Muscle of arm (tissue), 12 donors: ENCODE results near the gene IRF7. TPM values are rescaled to one million over a fixed set of nuclear protein-coding genes. Genes with fewer than 3 reads are reported as not detected.

Experiments used
- DNase-seq: peaks from one replicate; pipeline ENCODE4 v3.0.0-alpha.2; 2013
- polyA plus RNA-seq, 12 donors: library from polyadenylated mRNA; unstranded; fragments of 120-200 nt; gene quantifications; one replicate each; pipeline ENCODE4 v1.2.1, GENCODE V29; 2013; ENCODE audit not compliant: insufficient read length in 12 of 12

Gene IRF7
- polyA plus RNA-seq, 12 donors: 6.6 to 15.3 (median 9.9) TPM; not detected in 1

DNA sequence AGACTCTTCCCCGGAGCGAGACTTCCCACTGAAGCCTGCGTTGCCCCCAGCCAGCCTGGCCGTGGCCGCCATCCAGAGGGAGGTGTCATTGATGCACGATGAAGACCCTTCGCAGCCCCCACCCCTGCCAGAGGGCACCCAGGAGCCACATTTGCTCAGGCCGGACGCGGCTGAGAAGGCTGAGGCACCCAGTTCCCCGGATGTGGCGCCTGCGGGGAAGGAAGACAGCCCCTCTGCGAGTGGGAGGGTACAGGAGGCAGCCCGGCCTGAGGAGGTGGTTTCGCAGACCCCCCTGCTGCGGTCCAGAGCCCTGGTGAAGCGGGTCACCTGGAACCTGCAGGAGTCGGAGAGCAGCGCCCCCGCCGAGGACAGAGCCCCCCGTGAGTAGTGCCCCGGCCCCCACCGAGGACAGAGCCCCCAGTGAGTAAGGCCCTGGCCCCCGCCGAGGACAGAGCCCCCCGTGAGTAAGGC is 6.4 kb downstream of the IRF7 start:
- DNase-seq: no peak

DNA sequence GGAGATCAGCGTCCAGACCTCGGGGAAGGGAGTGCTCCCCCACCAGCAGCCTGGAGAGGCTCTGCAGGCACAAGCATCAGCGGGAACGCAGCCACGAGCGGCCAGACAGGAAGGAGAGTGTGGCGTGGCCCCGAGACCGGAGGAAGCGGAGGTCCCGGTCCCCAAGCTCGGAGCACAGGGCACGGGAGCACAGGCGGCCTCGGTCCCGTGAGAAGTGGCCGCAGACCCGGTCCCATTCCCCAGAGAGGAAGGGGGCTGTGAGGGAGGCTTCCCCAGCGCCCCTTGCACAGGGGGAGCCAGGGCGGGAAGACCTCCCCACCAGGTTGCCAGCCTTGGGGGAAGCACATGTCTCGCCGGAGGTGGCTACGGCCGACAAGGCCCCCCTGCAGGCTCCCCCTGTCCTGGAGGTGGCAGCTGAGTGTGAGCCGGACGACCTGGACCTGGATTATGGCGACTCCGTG is 6.9 kb downstream of the IRF7 start:
- DNase-seq: no peak

DNA sequence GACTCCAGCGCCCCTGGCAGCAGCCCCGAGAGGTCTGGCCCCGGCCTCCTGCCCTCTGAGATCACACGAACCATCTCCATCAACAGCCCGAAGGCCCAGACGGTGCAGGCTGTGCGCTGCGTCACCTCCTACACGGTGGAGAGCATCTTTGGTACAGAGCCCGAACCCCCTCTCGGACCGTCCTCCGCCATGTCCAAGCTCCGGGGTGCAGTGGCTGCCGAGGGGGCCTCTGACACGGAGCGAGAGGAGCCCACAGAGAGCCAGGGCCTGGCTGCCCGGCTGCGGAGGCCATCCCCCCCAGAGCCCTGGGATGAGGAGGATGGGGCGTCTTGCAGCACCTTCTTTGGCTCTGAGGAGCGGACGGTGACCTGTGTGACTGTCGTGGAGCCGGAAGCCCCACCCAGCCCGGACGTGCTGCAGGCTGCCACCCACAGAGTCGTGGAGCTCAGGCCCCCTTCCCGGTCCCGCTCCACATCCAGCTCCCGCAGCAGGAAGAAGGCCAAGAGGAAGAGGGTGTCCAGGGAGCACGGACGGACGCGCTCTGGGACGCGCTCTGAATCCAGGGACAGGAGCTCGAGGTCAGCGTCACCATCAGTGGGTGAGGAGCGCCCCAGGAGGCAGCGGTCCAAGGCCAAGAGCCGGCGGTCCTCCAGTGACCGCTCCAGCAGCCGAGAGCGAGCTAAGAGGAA is 7.6 kb downstream of the IRF7 start:
- no peak for DNase-seq

DNA sequence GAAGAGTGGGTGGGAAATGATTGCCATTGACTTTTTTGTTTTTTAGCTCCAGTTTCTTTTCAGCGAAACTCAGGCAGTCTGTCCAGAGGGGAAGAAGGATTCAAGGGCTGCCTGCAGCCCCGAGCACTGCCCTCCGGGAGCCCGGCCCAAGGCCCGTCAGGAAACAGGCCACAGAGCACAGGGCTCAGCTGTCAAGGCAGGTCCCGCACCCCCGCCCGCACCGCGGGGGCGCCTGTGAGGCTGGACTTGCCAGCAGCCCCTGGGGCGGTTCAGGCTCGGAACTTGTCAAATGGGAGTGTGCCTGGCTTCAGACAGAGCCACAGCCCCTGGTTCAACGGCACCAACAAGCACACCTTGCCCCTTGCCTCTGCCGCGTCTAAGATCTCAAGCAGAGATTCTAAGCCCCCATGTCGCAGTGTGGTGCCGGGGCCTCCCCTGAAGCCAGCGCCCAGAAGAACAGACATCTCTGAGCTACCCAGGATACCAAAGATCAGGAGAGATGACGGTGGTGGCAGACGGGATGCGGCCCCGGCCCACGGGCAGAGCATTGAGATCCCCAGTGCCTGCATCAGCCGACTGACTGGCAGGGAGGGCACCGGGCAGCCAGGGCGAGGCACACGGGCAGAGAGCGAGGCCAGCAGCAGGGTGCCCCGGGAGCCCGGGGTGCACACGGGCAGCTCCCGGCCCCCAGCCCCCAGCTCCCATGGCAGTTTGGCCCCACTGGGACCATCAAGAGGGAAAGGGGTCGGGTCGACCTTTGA is 8.6 kb downstream of the IRF7 start:
- no peak for DNase-seq

DNA sequence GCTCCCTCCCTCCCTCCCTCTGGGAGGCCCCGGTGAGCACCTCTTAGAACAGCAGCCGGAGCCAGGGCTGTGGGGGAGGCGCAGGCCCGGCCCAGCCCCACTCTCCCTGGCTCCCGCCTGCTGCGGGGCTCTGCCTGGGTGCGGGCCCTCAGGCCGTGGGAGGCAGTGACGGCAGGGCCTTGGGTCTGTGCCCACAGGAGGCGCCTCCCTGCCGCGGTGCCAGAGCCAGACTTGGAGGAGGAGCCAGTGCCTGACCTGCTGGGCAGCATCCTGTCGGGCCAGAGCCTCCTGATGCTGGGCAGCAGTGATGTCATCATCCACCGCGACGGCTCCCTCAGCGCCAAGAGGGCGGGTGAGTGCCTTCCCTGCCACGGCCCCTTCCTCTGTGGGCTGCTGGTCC is 9.5 kb downstream of the IRF7 start:
- DNase-seq: no peak

DNA sequence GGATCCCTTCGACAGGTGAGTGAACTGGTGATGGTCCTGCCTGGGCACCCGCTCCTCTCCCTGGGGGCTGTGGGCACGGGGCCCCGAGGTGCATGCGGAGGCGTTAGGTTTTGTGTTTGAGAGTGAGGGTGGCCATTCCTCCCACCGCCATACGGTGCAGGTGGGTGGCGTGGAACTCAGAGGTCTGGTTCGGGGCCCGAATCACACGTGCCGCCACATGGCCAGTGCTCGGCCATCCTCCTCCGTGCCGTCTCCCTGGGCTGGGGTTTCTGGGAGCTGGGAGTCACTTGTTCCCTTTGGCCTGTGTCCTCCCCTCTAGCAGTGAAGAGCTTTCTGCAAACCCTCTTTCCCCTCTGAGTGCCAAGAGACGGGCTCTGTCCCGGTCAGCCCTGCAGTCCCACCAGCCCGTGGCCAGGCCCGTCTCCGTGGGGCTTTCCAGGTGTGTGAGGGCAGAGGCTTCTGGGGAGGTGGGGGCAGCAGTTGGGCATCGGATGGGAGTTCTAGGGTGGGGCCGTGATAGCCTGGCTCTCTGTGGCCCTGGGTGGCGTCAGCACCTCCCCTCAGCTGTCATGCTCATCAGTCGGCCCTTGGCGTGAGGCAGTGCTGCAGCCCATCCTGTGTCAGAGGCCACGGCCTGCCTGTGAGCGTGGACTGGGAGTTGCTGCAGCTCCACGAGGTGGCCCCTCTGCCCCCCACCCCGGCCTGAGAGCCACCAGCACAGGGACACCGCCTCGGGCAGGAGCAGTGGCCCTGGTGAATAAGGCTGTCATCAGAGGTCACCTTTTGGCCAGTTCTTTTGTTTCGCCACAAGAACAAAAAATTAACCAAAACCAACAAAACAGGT is 10.2 kb downstream of the IRF7 start:
- DNase-seq: no peak

DNA sequence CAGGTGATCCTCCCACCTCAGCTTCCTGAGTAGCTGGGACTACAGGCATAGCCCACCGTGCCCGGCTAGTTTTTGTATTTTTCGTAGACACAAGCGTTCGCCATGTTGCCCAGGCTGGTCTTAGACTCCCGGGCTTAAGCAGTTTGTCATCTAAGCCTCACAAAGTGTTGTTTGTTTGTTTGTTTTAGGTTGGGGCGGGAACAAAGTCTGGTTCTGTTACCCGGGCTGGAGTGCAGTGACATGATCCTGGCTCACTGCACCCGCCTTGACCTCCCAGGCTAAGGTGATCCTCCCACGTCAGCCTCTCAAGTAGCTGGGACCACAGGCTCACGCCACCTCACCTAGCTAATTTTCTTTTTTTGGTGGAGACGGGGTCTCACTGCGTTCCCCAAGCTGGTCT is 12.6 kb downstream of the IRF7 start:
- no peak for DNase-seq

DNA sequence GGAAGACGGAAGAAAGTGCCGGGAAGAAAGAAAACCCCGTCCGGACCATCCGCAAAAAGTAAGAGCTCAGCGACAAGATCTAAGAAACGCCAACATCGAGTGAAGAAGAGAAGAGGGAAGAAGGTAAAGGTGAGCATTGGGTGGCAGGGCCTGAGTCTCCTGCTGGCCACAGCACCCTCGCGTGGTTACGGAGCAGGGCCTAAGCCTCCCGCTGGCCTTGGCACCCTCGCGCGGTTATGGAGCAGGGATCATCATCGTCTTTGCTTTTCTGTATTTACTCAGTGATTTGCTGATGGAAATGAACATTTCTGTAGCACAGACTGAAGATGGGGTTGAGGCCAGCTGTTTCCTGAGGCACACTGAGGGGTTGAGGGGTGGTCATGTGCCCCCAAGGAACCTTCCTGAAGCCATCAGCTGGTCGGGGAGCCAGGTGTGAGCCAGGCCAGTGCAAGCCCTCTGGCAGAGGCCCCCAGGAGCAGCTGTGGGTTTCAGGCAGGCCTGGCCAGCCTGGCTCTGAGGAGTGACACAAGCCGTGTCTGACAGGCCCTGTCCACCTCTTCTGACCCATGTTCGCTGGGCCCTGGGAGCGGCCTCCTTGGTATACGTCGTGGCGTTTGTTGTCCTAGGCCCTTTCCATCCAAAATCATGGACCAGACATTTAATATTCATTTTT is 14.0 kb downstream of the IRF7 start:
- DNase-seq: no peak

DNA sequence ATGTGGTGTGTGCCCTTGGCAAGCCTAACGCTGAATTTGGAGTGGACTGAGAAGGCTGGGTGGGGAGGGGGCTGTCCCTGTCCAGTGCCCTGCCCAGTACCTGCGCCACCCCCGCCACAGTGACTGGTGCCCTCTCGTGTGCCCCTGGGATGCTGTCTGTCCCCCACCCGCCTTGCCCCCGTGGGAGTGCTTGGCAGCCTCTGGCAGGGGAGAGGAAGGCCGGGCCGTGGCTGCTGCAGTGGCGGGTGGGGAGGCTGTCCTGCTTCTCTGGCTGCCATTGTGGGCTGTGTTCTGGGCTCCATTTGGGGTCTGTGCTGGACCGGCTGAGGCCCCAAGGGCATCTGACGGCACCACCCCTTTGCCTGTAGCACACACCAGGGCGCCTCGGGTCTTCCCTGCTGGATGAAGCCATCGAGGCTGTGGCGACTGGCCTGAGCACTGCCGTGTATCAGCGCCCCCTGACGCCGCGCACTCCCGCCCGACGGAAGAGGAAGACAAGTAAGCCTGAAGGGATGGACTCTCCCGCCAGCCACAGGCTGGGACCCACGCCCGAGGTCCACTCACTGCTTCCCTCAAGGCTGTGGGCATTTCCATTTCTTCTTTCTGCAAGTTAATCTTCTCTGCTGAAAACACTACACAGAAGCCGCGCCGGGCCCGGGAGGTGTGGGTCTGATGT is 17.6 kb downstream of the IRF7 start:
- DNase-seq: no peak

DNA sequence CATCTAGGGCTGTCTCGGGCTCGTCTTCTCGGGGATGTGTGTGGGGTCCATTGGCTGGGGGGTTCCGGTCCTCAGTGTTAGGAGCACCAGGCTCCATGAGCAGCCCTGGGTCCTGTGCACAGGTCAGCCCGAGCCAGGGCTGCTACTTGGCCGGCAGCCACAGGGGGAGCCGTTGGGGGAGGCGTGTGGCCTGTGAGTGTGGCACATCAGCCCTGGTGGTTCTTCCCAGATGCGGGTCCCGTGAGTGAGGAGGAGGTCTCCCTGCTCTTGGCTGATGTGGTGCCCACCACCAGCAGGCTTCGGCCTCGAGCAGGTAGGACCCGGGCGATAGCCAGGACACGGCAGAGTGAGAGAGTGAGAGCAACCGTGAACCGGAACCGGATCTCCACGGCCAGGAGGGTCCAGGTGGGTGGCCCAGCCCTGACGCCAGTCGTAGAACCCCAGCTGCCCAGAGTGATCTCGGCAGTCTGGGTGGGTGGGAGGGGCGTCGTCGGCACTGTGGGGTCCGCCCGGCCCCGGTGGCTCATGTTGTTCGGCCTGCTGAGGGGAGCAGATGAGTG is 18.5 kb downstream of the IRF7 start:
- no peak for DNase-seq

DNA sequence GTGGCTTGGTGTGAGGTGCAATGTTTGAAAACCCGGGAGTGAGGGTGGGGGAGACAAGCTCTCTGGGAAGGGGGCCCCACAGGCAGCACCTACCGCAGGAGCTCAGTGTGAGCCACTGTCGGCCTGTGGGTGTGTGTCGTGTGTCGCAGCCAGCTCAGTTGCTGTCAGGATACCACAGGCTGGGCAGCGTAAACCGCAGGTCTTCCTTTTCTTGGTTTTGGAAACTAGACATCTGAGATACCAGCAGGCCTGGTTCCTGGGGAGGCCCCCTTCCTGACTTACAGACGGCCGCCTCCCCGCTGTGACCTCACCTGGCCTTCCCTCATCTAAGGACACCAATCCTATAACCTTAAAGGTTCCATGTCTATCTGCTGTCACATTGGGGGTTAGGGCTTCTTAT is 19.4 kb downstream of the IRF7 start:
- DNase-seq: no peak

DNA sequence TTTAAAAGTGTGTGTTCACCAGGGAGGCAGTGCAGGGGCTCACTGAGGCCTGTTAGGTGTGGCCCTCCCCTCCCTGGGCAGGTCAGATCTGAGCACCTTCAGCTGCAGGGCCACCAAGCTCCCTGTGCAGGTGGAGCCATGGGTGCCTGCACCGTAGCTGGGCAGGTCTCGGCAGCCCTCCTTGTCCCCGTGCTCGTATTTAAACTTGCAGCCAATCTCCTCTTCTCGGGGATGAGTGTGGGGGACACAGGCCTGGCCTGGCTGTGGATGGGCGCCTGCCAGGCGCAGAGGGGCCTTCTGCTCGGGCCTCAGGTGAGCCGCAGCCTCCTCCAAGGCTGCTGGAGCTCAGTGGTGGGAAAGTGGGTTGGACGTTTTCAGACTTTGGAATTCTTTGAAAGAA is 20.4 kb downstream of the IRF7 start:
- DNase-seq: no peak

DNA sequence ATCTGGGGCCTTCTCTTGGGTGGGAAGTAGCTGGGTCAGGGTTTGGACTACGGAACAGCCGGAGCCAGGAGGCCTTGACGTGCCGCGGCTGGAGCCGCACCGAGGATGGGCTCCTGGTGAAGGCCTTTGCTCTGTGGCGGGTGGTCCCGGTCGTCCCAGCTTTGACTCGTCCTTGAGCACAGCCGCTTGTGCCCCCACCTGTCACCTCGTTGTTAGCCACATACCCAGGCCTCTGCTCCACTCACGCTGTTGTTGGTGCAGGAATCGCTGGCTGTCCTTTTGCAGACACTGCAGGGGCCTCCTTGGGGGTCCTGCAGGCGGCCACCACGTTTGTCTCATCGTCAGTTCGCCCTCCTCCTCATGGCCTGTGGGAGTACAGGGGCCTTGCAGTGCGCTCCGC is 22.4 kb downstream of the IRF7 start:
- no peak for DNase-seq

DNA sequence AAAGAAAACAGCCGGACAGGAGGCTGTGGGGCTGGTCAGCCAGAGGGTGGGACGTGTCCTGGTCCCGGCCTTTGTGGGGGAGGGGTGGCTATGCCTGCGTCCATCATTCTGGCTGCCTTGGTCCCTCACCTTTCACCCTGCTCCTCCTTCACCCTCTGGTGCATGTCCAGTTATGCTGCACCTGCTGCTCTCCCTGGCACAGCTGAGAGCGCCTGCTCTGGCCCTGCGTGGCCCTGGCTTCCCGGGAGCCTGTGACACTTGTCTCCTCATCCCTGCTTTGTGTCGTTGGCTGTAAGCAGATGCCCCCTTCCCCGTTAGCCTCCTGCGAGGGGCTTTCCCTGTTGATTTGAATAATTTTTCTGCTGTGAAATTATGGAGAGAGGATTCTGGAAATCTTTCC is 22.8 kb downstream of the IRF7 start:
- DNase-seq: no peak

DNA sequence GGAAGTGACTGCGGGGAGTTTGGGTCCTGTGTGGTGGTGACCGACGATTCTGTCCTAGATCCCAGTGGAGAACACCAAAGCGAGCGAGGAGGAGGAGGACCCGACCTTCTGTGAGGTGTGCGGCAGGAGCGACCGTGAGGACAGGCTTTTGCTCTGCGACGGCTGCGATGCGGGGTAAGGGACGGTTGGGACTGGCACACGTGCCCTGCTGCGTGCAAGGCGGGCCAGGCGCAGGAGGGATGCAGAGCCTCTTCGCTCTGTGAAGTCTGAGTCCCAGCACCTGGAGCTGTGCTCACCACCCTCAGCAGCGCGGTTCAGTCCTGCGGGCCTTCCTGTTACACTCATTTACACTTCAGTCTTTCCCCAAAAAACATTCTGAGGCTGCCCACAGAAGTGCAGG is 23.2 kb downstream of the IRF7 start:
- no peak for DNase-seq

DNA sequence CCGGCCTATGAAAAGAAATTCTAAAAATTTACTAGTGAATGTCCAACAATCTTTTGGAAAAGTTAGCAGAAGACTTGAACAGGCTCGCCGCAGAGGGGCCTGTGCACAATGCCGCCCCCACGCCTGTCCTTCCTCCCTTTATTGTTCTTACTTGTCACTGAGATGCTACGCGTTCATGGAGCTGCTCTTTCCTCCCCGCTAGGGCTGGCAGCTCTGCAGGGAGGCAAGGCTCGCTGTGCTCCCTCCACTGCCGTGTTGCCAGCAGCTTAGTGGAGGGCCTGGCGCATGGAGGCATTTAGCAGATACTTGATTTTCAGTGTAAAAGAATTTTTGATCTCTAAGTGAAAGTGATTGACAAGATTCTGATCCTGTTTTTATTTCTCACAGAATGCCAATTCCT is 24.8 kb downstream of the IRF7 start:
- no peak for DNase-seq

DNA sequence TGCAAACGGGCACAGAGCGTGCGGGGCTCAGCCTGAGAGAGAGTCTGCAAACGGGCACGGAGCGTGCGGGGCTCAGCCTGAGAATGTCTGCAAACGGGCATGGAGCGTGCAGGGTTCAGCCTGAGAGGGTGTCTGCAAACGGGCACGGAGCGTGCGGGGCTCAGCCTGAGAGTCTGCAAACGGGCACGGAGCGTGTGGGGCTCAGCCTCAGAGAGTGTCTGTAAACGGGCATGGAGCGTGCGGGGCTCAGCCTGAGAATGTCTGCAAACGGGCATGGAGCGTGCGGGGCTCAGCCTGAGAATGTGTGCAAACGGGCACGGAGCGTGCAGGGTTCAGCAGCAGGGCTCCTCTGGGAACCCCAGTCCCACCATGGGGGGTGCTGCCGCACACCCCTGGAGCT is 26.0 kb downstream of the IRF7 start:
- no peak for DNase-seq

DNA sequence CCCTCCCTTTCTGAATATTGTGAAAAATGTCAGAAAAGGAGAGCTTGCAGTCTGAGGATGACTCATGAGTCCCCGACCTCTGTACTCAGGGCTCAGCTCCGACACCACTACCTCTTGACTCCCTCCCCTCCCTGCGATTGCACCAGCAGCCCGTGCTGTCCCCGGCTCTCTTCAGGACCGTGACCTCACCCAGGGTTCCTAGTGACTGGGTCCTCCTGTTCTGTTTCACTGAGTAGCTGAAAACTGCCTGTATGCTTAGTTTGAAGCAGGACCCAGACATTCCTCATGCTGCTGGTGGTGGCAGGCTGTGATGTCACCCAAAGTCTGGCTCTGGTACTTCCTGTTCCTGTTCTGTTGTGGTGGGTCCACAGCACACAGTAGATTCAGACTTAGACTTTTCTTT is 27.8 kb downstream of the IRF7 start:
- DNase-seq: no peak

DNA sequence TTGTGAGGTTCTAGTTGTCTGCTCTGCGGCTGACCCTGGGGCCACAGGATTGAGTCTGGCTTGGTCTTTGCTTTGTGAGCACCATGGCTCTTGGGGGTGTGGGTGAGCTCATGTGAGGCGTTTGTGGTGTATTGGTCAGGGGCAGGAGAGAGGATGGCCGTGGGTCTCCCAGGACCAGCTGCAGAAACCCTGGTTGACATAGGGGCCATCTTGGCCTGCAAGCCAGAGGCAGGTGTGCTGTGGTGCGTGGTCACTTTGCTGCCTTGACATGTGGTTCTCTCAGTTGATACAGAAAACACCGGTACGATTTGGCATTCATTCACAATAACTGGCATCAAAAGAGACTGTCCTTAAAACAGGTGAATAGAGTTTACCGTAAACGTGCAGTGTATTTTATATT is 28.2 kb downstream of the IRF7 start:
- no peak for DNase-seq

DNA sequence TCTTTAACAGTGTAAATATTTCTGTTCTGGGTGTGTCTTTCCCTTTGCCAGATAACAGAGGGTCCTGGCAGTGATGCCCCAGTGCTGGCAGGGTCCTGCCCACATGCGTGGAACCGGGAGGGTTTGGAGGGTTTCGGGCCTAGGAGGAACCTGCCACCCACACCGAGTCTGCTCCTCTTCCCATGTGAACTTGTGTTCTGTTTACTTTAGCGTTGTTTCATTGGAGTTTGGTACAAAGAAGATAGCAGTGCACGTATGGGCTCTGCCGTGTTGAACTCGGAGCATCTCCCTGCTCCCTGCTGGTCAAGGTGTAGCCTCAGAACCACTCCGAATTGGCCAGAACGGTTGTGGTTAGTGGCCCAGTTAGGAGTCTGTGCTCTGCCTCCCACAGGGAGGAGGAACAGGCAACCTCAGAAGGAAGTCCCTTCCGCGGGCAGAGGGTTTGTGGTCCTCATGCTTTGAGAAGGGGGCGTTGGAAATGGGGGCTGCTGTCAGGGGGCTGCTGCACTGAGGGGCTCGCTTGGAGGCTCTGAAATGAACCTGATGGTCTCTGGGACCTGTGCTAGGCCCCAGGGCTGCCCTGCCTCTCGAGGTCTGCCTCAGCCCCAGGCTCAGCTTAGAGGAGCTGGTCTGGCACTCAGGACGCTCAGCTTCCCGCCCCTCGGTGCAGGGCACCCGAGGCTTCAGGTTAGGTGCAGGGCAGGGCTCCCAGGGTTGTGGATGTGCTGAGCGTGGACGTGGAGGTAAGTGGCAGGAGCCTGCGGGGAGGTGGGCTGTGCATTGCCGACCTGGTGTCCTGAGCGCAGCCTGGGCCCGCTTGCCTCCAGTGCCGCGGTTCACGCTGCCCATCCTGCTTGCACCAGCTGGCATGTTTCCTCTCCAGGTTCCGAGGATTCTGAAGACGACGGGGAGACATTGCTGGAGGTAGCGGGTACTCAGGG is 29.1 kb downstream of the IRF7 start:
- no peak for DNase-seq
